Measurements from ENCODE around the gene RAD9A.

The RAD9A gene

DNA sequence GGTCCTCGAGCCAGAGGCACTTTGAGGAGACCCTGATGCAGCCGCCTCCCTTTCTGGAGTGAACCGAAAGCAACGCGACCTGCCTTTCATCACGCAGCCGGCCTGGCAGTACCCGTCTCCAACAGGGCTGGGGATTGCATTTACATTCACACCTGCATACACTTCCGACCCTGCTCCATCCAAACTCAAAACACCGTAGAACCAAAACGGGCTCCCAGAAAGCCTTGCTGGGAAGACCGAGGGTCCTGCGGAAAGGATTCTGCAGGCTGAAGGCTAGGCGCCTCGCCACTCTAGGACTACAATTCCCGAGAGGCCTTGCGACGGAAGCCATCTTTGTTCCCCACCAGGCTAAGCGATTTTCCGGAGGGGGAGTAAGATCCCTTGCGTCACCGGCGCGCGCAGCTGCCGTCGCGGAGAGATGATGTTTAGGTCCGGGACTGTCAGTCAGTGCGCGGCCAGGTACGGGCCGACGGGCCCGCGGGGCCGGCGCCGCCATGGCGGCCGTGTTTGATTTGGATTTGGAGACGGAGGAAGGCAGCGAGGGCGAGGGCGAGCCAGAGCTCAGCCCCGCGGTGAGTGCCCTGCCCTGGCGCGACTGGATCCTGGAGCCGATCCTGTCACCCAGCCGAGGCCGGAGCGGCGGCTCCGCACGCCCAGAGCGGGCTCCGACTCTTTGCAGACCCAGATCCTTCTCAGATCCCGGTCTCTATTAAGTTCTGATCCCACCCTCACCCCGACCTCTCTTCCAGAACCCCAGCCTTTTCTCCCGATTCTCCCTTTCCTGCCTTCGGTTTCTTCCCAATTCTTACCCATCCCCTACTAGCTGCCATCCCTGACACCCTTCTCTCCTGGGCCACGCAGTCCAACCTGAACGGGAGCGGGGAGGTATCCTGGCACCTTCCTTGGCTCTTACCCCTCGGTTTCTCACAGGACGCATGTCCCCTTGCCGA, 36.5 kb downstream of the RAD9A start, which contains the start of gene RPS6KB2:
Gene RPS6KB2 (plus strand): TSS at position 443 of the 950 bp plus-strand sequence. CDS start 52 bp downstream, at position 495.
- peak; percentile 99 for DNase-seq (ENCODE audit: low spot score)

DNA sequence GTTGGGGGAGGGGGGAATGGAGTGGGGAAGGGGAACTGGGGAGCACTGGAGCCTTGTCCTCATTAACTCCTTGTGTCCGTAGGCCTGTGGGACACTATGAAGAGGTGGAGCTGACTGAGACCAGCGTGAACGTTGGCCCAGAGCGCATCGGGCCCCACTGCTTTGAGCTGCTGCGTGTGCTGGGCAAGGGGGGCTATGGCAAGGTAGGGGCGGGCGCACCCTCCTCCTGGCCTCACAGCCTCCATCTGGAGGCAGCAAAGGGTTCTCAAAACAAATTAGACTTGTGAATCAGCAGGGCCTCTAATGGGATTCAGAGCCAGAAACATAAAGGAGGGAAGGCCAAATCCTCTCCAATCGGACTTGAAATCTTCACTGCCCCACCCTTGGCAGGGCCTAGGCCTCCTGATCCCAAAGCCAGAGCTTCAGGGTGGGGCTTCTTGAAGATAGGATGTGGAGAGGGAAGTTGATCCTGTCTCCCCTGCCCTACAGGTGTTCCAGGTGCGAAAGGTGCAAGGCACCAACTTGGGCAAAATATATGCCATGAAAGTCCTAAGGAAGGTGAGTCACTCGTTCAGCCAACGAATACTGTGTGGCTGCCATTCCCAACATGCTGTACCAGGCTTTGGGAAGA, 37.4 kb downstream of the RAD9A start:
- DNase-seq (ENCODE audit: low spot score) = no peak

GRCh38 chr11:67429722-67430121, 37.9 kb downstream of the RAD9A start:
- no peak for DNase-seq (ENCODE audit: low spot score)

DNA sequence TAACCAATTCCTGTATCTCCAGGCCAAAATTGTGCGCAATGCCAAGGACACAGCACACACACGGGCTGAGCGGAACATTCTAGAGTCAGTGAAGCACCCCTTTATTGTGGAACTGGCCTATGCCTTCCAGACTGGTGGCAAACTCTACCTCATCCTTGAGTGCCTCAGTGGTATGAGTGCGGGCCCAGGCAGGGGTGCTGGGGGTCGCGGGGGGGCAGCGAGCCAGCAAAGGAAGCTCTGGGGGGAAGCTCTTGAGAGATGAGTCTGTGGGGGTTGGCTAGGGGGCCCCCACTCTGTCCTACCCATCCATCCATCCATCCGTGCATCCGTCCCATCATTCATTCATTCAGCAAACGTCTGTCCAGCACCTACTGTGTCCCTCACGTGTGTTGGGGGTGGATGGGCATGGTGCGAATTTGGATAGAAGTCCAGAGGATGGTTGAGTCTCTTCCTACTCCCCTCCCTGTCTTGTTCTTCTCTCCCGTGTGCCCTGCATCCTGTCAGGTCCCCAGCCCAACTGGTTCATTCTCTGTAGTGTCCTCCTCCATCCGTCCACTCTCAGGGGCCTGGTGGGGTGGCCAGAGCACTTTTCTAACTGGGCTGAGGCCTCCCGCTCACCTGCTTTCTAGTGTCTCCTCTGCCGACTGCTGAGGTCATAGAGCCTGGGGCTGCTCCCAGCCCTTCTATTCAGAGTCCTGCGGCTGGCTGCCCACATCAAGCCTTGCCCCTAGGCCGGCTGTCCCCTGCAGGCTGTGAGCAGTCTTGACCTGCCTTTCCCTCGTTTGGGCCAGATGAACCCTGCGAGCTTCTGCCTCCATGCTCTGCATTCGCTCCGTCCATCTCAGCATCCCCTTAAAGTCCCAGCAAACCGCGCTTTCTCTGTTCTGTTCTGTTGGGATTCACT, 39.8 kb downstream of the RAD9A start:
- no peak for DNase-seq (ENCODE audit: low spot score)

- no peak for DNase-seq (ENCODE audit: low spot score)
These were observed 41.0 kb downstream of the RAD9A start for GRCh38 chr11:67432655-67433349.

GRCh38 chr11:67433536-67434394, 42.0 kb downstream of the RAD9A start:
- DNase-seq (ENCODE audit: low spot score) = no peak

DNA sequence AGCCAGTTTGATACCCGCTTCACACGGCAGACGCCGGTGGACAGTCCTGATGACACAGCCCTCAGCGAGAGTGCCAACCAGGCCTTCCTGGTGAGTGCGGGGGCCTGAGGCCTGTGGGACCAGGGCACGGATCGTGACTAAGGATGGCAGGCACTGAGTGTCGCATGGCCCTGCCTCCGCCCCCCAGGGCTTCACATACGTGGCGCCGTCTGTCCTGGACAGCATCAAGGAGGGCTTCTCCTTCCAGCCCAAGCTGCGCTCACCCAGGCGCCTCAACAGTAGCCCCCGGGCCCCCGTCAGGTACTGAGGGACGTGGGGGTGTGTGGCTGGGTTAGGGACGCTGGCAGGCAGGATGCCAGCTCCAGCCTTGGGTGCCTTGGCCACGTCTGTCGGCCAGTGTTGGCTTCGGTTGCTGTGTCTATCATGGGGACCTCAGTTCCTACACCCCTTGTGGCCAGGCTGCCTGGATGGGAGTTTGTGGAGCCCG, 42.7 kb downstream of the RAD9A start:
- DNase-seq (ENCODE audit: low spot score) = no peak

GRCh38 chr11:67435031-67435726, 43.4 kb downstream of the RAD9A start:
- DNase-seq (ENCODE audit: low spot score) = no peak

GRCh38 chr11:67435727-67436458, 44.1 kb downstream of the RAD9A start:
- DNase-seq (ENCODE audit: low spot score) = no peak

DNA sequence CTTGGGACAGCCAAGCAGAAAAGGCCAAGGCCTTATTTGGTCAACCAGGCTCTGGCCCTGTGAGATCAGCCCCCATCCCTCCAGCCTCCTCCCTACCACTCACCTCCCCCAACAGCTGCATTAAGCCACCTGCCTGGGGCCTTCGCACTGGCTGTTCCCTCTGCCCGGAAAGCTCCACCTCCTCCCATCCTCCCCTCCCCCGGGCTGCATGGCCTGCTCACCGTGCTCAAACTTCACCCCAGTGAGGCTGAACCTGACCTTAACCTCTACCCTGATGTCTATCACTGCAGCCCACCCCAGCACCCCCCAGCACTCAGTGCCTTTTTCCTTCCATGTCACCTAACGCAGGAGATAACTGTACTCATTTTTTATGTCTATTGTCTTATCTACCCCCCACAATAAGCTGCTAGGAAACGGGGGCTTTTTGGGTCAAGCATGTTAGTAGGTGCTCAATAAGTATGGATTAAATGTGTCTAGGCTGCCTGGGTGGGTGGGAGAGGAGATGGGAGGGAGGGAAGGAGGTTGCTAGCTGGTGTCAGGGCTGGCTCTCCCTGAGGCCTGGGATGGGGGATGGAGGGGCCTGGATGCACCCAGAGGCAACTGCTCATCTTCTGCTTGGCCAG, 44.8 kb downstream of the RAD9A start:
- no peak for DNase-seq (ENCODE audit: low spot score)

DNA sequence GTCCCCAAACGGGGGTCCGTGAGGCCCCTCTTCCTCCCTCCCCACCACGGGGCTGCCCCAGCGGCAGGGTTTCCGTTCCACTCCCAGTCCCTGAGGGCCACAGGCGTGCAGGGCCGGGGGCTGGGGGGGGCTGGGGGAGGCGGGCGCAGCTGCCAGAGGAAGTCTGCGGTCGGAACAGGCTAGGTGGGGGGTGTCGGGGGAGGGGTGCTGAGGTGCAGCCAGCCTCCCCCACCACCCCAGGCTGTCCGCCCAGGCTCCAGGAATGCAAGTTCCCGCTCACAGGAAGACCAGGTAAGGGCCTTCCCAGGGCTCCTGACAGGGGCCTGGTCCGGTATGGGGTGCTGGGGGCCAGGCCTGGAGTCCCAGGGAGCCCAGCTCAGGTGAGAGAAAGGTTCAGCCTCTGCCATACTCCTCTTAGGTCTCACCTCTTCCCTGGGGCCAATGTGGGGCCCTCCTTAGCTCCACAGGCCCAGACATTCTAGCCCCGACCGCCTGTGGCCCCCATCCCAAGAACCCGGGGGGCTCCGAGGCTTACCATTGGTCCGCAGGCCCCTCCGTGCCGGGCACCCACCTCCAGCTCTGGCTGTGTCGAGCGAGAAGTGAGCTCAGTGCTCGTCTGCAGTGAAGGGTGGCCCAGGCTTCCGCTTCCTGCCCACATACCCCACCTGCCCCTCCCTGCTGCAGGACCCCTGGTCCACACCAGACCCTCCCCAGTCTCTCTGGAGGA, 45.5 kb downstream of the RAD9A start, which contains the start of gene PTPRCAP:
Gene PTPRCAP (minus strand): TSS at position 601 of the 727 bp plus-strand sequence. CDS start 63 bp downstream, at position 538.
- no peak for DNase-seq (ENCODE audit: low spot score)

GRCh38 chr11:67437809-67438157, 46.0 kb downstream of the RAD9A start:
- DNase-seq (ENCODE audit: low spot score) = no peak

GRCh38 chr11:67438158-67438902, 46.5 kb downstream of the RAD9A start:
- DNase-seq (ENCODE audit: low spot score) = no peak

DNA sequence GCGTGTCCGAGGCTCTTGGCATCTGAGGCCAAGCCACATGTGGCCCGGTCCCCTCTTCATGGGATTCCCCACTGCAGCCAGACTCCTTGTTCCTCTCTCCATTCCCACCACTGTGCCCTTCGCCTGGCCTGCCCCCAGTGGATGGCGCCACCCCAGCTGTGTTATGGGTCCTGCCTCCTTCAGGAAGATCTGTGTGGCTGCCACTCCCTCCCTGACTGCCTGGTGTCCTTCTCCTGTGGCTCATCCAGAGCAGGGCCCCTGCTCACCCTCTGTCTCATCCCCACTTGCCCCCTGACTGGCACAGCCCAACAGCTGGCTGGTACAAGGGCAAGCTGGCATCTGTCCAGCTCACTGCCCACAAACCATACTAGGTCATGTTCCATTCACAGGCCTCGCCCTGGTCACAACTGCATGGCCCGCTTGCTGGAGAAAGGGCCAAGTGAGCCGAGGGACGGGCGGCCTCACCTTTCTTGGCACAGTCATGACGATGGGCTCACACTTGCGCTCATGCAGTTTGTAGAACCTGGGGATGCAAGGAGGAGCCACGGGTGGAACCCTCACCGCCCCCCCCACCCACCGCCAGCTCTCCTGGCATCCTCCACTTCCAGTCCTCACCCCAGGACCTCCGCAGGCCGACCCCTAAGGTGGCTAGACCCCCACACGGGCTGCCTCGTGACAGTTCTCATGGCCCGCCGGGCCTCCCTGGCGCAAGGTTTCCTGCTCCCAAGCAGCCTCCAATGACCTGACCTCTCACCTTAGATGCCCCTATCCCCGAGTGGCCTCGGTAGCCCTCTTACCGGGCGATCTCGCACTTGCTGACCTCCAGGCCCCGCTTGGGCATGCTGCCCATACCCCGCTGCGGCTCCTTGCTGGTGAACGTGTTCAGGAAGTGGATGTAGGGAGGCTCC, 47.8 kb downstream of the RAD9A start:
- DNase-seq (ENCODE audit: low spot score) = no peak

DNA sequence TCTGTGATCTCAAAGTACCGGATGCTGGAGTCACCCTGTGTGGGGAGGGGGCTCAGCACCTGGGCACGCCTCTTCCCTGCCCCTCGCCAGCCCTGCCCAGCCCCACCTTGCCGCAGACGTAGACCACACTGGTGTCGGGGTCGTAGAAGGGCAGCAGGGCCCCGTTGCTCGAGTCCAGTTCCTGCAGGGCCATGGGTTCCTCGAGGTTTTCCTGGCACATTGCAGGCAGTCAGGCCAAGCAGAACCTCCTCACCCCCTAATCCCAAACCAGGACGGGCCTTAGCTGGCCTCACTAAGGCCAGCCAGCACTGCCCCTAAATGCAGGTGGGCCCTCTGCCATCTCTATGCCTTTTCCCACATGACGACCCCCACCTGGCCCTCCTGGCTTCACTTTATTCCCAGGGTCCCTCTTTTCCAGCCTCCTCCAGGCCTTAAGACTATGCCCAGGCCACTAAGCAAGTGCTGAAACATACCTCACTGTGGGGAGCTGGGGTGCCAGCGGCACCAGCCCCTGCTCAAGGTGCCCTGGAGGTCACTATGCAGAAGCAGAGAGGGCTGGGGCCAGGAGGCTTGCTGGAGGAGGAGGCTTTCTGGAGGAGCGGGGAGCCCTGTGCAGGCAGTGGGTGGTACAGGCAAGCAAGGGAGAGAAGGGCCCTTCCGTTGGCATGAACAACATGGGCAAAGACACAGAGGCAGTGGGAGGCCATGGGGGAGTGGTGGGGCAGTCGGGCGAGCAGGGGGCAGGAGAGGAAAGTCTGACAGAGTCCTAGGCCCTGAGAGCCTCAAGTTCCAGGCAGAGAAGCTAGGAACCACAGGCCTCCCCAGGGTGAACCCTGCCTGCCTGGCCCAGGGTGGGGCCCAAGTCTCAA, 48.7 kb downstream of the RAD9A start:
- DNase-seq (ENCODE audit: low spot score) = no peak

All from hematopoietic multipotent progenitor cell treated with erythropoietin and hydrocortisone succinate and interleukin-3 and kit ligand, for 15 days (in vitro differentiated cells).